NK-92 (cell line): ENCODE data around the gene DEFB123.

Source experiments
- DNase-seq: peaks from one replicate; lab custom pipeline; 2025; ENCODE audit not compliant: unreplicated experiment; lab: John Stamatoyannopoulos, UW

Gene DEFB123

DNA sequence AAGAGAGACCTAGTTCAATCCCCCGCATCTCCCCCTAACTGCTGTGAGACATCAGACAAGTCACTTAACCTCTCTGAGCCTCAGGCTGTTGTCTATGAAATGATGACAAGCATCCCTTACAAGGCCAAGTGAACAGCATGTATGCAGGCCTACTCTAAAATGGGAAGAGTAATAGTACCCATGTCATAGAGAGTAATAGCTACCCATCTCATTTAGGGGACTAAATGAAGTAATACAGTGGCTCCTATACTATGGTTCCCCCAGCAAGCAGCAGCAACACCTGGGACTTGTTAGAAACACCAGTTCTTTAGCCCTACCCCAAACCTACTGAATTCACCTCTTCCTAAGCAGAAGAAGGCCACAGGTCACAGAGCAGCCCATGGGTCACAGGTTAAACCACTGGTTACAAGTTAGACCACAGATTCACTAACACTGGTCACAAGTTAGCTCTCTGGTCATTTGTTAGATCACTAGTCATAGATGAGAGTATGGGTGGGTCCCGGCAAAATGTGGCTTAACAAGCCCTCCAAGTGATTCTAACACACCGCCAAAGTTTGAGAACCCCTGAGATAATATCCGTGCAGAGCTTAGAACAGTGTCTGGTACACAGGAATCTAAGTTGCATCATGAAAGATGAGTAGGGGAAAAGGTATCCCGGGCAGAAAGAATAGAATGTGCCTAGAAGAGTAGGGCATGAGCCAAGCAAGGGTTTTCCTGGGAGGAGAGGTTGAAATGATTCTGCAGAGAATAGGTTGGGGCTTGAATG lies 33.1 kb downstream of the DEFB123 start:
- DNase-seq = no peak

GRCh38 chr20:31474097-31474436 lies 33.6 kb downstream of the DEFB123 start:
- no peak for DNase-seq

- no peak for DNase-seq
These were observed 34.5 kb downstream of the DEFB123 start, which contains the start of the genes DEFB124 and REM1 for GRCh38 chr20:31474758-31475427. Gene DEFB124, minus strand, starts transcription at chr20:31475127. Its CDS starts 2,114 bp downstream, at chr20:31473013. Gene REM1, plus strand, starts transcription at chr20:31475288. Its CDS starts 1,158 bp downstream, at chr20:31476446.

GRCh38 chr20:31475472-31476293 lies 35.3 kb downstream of the DEFB123 start:
- no peak for DNase-seq

GRCh38 chr20:31476294-31476585 lies 35.8 kb downstream of the DEFB123 start:
- no peak for DNase-seq

DNA sequence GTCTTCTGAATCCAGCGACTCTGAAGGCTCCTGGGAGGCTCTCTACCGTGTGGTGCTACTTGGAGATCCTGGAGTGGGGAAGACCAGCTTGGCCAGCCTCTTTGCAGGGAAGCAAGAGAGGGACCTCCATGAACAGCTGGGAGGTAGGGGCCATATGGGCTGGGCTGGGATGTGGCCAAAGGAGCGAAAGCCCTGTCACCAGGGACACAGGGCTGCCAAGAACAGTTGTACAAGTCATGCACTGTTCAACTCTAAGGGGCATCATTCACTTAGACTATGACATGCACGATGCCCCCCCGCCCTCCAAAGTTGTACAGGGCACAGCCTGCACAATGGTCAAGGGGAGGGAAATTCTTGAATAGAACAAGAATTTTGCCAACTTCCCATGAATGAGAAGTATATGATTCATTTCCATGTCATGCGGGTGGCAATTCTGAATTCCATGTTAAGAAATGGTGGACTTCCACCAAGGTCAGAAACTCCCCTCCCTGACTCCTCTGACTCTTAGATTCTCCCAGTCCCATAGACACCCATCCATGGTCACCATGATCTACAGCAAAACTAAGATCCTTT lies 36.3 kb downstream of the DEFB123 start:
- DNase-seq = no peak

DNA sequence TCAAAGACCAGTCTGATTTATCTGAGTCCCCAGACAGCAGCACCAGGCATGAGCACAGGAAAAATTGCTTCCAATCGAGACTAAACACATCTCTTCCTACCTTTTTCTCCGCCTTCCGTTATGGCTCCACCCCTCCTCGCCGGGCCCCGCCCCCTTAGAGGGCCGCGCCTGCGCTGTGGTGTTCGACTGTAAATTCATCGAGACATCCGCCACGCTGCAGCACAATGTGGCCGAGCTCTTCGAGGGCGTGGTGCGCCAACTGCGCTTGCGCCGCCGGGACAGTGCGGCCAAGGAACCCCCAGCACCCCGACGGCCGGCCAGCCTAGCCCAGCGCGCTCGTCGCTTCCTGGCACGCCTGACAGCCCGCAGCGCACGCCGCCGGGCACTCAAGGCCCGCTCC lies 43.6 kb downstream of the DEFB123 start:
- no peak for DNase-seq

DNA sequence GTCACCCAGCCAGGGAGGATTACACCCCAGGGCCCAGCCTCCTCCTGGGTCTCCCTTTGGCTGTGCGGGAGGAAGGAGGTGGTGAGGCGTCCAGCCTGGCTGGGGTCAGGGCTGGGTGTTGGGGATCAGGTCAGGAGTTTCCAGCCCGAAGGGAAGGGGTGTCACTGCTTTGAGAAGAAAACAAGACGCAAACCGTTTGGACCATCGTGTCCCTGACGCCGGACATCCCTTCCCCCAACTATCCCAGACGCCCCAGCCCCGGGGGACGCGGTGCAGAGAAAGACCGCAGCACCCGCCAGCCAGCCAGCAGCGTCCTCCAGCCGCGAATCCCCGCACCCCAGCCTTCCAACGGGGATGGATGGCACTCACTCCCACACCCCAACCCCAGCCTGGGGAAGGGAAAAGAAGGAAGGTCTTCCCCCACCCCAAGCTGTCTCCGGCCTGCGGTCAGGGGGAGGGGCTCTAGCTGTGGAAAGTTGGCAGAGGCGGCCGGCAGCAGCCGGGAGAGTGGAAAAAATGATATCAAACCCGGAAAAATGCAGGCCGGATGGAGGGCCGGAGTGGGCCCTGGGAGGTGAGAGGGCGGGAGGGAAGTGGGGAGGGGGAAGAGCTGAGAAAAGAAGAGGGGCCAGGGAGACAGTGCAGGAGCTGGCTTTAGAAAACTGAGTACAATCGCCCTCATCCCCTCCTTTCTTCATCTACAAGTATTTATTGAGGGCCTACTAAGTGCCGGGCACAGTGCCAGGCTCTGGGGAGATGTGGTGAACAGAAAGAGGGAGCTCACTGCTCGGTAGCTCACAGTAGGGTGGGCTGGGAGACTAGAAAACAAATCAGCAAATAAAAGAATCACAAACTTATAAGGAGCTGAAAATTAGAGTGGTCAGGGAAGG lies 45.3 kb downstream of the DEFB123 start:
- DNase-seq = no peak

GRCh38 chr20:31488115-31488514 lies 47.7 kb downstream of the DEFB123 start:
- DNase-seq = no peak

DNA sequence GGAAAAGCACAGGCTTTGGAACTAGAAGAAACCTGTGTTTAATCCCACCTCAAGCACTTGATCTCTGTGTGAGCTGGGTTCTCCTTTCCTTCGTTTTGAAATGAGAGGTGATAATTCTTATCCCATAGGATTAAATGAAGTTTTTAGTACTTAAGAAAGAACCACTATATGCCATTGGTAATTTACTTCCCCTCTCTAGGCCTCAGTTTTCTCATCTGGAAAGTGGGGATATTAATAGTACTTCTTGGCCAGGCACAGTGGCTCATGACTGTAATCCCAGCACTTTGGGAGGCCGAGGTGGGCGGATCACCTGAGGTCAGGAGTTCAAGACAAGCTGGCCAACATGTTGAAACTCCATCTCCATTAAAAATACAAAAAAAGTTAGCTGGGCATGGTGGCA lies 48.7 kb downstream of the DEFB123 start:
- DNase-seq = no peak

DNA sequence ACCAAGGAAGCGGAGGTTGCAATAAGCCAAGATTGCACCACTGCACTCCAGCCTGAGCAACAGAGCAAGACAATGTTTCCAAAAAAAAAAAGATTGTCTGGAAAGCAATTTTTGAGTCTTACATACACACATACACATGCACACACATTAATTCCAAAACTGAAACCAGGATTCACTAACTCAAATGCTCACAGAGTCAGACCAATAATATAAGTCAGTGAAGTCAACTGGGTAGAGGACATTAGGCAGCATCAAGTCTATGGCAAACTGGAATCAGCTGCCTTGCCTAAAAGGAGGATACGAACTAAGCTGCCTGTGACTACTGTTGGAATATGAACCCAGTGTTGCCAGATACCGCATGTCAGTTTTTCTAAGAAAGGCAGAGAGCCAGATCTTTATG lies 50.3 kb downstream of the DEFB123 start:
- no peak for DNase-seq

GRCh38 chr20:31494131-31494530 lies 53.7 kb downstream of the DEFB123 start:
- no peak for DNase-seq

- no peak for DNase-seq
These were observed 56.4 kb downstream of the DEFB123 start for GRCh38 chr20:31496761-31497295.

GRCh38 chr20:31497838-31498540 lies 57.6 kb downstream of the DEFB123 start:
- no peak for DNase-seq
